Central memory CD4-positive, alpha-beta T cell (primary cell): Measurements from ENCODE around the gene CCKAR.
"Not testable (repeated sequence)": the region's sequence is repeated elsewhere in the genome, so short reads cannot be mapped to it uniquely, and the experiment has no call there.

ENCODE experiments used
- DNase-seq: peaks from one replicate; pipeline ENCODE4 v3.0.0; 2022
- total RNA-seq, 3 experiments: gene quantifications; one replicate each; lab custom pipeline; 2026; lab: John Stamatoyannopoulos, UW

The CCKAR gene
- 0 reads per million in 3 experiments for total RNA-seq

GRCh38 chr4:26490111-26490959 lies at the start of gene CCKAR:
Gene CCKAR (minus strand): TSS chr4:26490484. CDS start chr4:26490267, 217 bp downstream.
- DNase-seq, result no peak

GRCh38 chr4:26533685-26534084 lies 43.4 kb upstream of the CCKAR start:
- no peak for DNase-seq

- DNase-seq, result no peak
These were observed 41.3 kb upstream of the CCKAR start for GRCh38 chr4:26531491-26532116.

- DNase-seq, result no peak
These were observed 39.8 kb upstream of the CCKAR start for GRCh38 chr4:26530099-26530498.

- no peak for DNase-seq
These were observed 39.2 kb upstream of the CCKAR start for GRCh38 chr4:26529479-26529878.

- DNase-seq, result no peak
These were observed 35.5 kb upstream of the CCKAR start for GRCh38 chr4:26525771-26526150.

GRCh38 chr4:26525136-26525770 lies 35.0 kb upstream of the CCKAR start:
- DNase-seq, result no peak

GRCh38 chr4:26524011-26524410 lies 33.7 kb upstream of the CCKAR start:
- DNase-seq, result no peak

GRCh38 chr4:26522478-26522877 lies 32.2 kb upstream of the CCKAR start:
- no peak for DNase-seq

GRCh38 chr4:26520728-26521450 lies 30.6 kb upstream of the CCKAR start:
- no peak for DNase-seq

- no peak for DNase-seq
These were observed 25.7 kb upstream of the CCKAR start for GRCh38 chr4:26515936-26516335.

GRCh38 chr4:26510334-26510964 lies 20.2 kb upstream of the CCKAR start:
- no peak for DNase-seq

GRCh38 chr4:26509681-26510333 lies 19.5 kb upstream of the CCKAR start:
- DNase-seq, result no peak

- no peak for DNase-seq
These were observed 17.0 kb upstream of the CCKAR start for GRCh38 chr4:26507286-26507685.

- DNase-seq, result no peak
These were observed 13.6 kb upstream of the CCKAR start for GRCh38 chr4:26503844-26504243.

GRCh38 chr4:26503427-26503826 lies 13.1 kb upstream of the CCKAR start:
- DNase-seq, result no peak

- DNase-seq, result not testable (repeated sequence)
These were observed 10.3 kb upstream of the CCKAR start for GRCh38 chr4:26500565-26500999.

- DNase-seq, result no peak
These were observed 6.0 kb upstream of the CCKAR start for GRCh38 chr4:26496207-26496783.

- DNase-seq, result no peak
These were observed 3.2 kb upstream of the CCKAR start for GRCh38 chr4:26493461-26493860.

- no peak for DNase-seq
These were observed 1.3 kb upstream of the CCKAR start for GRCh38 chr4:26491449-26492170.

- no peak for DNase-seq
These were observed 638 bp upstream of the CCKAR start for GRCh38 chr4:26490960-26491284.
